GM13976 (cell line): Measurements from ENCODE around the gene TCEAL8.

Experiments
- DNase-seq: peaks from one replicate; pipeline ENCODE4 v3.0.0; 2012; ENCODE audit warnings: low spot score
- CTCF ChIP-seq: IDR thresholded peaks from 2 replicates; pipeline ENCODE4 v1.5.1; 2012; ENCODE audit warnings: borderline replicate concordance, mild to moderate bottlenecking; ENCODE audit not compliant: insufficient read depth; ENCODE audit errors: extremely low read depth, missing control alignments, control extremely low read depth
- in situ Hi-C: fragments of 300-500 bp; cut with MboI; formaldehyde crosslinking; loops from one replicate; pipeline ENCODE4 v1.12.0; 2022; ENCODE audit warnings: low sequenced_read_pairs, mixed read lengths, inconsistent platforms; ENCODE audit not compliant: unreplicated experiment

The TCEAL8 gene, protein sequence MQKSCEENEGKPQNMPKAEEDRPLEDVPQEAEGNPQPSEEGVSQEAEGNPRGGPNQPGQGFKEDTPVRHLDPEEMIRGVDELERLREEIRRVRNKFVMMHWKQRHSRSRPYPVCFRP

GRCh38 chrX:103254921-103255493, at the start of gene TCEAL8:
Gene TCEAL8 (minus strand): TSS chrX:103255155. CDS start chrX:103253979, 1,176 bp downstream.
- TF ChIP-seq CTCF: no peak
- in situ Hi-C loops: no loop called here
- peak; percentile 51 for DNase-seq

- in situ Hi-C loops: no loop called here
- no peak for TF ChIP-seq CTCF
- DNase-seq: no peak
Measured at GRCh38 chrX:103304705-103305104, 49.8 kb upstream of the TCEAL8 start.

DNA sequence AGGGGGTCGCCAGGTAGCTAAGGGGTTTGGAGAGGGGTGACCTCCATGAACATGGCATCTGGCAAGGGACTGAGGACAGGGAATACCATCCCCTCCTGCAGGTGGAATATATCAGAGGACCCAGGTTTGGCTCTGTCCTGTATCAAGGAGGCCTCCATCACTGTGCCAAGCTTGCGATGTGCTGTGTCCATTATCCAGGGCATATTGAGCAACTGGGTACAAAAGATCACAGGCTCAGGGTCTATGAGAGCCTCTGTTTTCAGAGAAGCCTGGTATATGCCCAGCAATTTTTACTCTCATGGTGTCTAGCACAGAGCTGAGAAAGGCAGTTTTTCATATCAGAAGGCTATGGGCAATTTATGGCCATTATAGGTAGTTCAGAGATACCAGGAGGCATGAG, 38.2 kb upstream of the TCEAL8 start:
- no peak for TF ChIP-seq CTCF
- in situ Hi-C loops: no loop called here
- DNase-seq: no peak

DNA sequence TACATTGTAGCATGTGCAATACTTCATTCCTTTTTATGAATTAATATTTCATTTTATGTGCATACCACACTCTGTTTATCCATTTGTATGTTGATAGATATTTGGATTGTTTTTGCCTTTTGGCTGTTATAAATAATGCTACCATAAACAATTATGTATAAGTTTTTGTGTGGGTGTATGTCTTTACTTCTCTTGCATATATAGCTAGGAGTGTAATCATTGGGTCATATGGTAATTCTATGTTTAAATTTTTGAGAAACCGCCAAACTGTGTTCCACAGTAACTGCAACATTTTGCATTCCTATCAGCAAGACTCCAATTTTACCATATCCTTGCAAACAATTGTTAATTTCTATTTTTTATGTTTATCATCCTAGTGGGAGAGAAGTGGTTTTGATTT, 24.7 kb upstream of the TCEAL8 start:
- TF ChIP-seq CTCF: no peak
- DNase-seq: no peak
- in situ Hi-C loops: no loop called here

DNA sequence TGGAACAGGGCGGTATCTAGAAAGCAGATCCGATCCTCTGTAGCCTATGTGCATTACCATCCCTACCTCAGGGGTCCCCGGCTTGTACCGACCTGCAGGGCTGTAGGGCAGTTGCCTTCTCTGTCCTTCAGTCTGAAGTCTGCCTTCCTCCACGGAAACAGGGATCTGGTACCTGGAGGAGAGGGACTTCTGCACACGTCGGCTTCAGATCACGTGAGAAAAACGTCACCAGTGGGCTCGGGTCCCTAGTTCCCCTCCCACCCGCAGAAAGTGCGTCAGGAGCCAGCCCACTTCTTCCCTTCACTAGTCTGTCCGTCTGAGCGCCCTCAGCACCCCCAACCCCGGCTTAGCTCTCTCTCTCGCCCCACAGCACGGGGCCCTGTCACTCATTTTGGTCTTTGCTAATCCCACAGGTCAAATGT, 21.6 kb upstream of the TCEAL8 start, which contains the start of gene TCEAL5:
TCEAL5 (minus strand) TSS at position 170 of the 422 bp plus-strand sequence. CDS start 2,187 bp downstream, outside the sequence.
- in situ Hi-C loops: no loop called here
- TF ChIP-seq CTCF: no peak
- no peak for DNase-seq

GRCh38 chrX:103275947-103276567, 21.1 kb upstream of the TCEAL8 start:
- DNase-seq: no peak
- no peak for TF ChIP-seq CTCF
- in situ Hi-C loops: no loop called here

- in situ Hi-C loops: no loop called here
- DNase-seq: no peak
- TF ChIP-seq CTCF: no peak
Measured at GRCh38 chrX:103274284-103274683, 19.3 kb upstream of the TCEAL8 start.
